ENCODE data around the gene ALG14. TPM values are rescaled to one million over a fixed set of nuclear protein-coding genes. Genes with fewer than 3 reads are reported as not detected.

Gene ALG14
- total RNA-seq, 1 experiment from 2014 or later = 5.7 TPM

DNA sequence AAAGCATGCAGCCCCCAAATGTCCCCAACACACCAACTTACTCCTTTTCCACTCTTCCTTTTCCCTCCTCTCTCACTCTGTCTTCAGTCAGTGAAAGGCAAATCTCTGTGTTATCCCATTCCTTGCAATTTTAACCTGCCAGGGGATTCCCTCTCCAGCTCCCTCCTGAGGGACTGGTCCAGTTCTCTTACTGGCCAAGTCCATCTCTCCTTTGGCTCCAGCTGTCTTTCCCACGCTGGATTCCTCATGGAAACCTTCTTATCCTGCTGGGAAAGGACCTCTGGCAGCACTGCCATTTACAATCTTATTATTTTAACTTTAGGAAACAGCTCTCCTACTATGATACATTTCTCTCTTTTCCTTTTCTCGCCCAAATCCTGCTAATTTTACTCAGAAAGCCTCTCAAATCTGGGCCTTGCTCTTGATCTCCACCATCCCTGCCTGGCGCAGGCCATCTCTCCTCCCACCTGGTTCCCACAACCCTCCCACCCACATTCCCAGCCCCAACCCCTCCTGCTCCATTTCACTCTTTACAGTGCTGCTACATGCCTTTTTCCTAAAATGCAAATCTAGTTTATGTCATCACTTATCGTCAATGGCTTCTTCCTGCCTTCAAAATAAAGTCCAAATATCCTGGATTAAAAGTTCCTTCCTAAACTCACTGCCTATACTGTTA lies 73.2 kb downstream of the ALG14 start:
- Histone ChIP-seq H3K4me3 (replicated peaks in 1 of 2; ENCODE audit: low read depth in 1 of 2, low read length in 2 of 2) (no peak overlapping the region), H3K9me2 (ENCODE audit: insufficient read depth) (no peaks in the 10 kb centered on the region), H2AFZ (ENCODE audit: low read depth, low read length, poor library complexity, severe bottlenecking) (no peak overlapping the region), H3K36me3 (ENCODE audit: control insufficient read depth in 1 of 2, insufficient read depth in 2 of 2, low read length in 2 of 2) (no peaks in the 10 kb centered on the region), H3K9me3 (ENCODE audit: control insufficient read depth in 1 of 2, insufficient read depth in 1 of 2, low read depth in 1 of 2, low read length in 2 of 2) (no peaks in the 10 kb centered on the region), H3K9ac (ENCODE audit: low read length) (no peak overlapping the region), H4K20me1 (ENCODE audit: insufficient read depth) (no peaks in the 10 kb centered on the region), H3K27me3 (ENCODE audit: insufficient read depth, low read length) (no peaks in the 10 kb centered on the region), H3K79me2 (ENCODE audit: insufficient read depth, low read length) (no peaks in the 10 kb centered on the region), H3K4me2 (ENCODE audit: low read length) (no peak overlapping the region), H3K4me1 (ENCODE audit: control insufficient read depth in 1 of 2, insufficient read depth in 2 of 2, low read length in 2 of 2) (peaks cover 3 to 18% of the 10 kb centered on the region in 2 experiments; a peak in 3 of 4 replicates), H3K27ac (ENCODE audit: low read depth, low read length) (no peak overlapping the region)
- ChIA-PET CTCF (no interaction called here), RAD21 (ENCODE audit: low non-redundant PET in 1 of 2, low total read pairs in 2 of 2, uncharacterized antibody in 2 of 2, unreplicated experiment in 2 of 2) (no interaction called here), POLR2A (no interaction called here)
- BruUV-seq (replicated peaks) = no TSS peak
- no peak for DNase-seq (ENCODE audit: low read depth, low spot score)
- intact Hi-C loops (cut with micrococcal nuclease) = no loop called here
- no peak for ATAC-seq
- no peak for TF ChIP-seq EZH2phosphoT487 (IDR thresholded peaks at IDR 0.05; ENCODE audit: borderline replicate concordance)

DNA sequence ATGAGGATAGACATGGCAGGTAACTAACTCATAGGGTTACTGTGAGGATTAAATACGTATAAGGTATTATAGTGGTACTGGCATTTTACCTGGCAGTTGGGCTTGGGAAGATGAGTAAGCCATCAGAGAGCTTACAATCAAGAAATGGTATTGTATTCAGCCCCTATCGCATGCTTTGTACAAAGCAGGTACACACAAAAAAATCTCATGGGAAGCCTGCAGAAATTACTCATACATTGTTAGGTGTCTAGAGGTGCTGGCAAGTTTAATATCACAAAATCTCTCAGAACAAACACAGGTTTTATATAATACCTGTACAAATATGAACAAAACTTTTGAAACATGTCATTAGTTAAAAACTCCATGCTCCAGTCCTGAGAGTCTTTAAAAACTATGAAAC lies 74.0 kb downstream of the ALG14 start:
- Histone ChIP-seq H3K9me2 (ENCODE audit: insufficient read depth) (no peaks in the 10 kb centered on the region), H3K9ac (ENCODE audit: low read length) (no peak overlapping the region), H3K4me3 (replicated peaks in 1 of 2; ENCODE audit: low read depth in 1 of 2, low read length in 2 of 2) (no peak overlapping the region), H2AFZ (ENCODE audit: low read depth, low read length, poor library complexity, severe bottlenecking) (no peak overlapping the region), H3K27ac (ENCODE audit: low read depth, low read length) (no peak overlapping the region), H3K4me1 (ENCODE audit: control insufficient read depth in 1 of 2, insufficient read depth in 2 of 2, low read length in 2 of 2) (peaks cover 3 to 11% of the 10 kb centered on the region in 2 experiments; a peak in 3 of 4 replicates), H3K79me2 (ENCODE audit: insufficient read depth, low read length) (no peaks in the 10 kb centered on the region), H3K36me3 (ENCODE audit: control insufficient read depth in 1 of 2, insufficient read depth in 2 of 2, low read length in 2 of 2) (no peaks in the 10 kb centered on the region), H3K27me3 (ENCODE audit: insufficient read depth, low read length) (no peaks in the 10 kb centered on the region), H3K9me3 (ENCODE audit: control insufficient read depth in 1 of 2, insufficient read depth in 1 of 2, low read depth in 1 of 2, low read length in 2 of 2) (no peaks in the 10 kb centered on the region), H4K20me1 (ENCODE audit: insufficient read depth) (no peaks in the 10 kb centered on the region), H3K4me2 (ENCODE audit: low read length) (no peak overlapping the region)
- TF ChIP-seq, protein P1, sequence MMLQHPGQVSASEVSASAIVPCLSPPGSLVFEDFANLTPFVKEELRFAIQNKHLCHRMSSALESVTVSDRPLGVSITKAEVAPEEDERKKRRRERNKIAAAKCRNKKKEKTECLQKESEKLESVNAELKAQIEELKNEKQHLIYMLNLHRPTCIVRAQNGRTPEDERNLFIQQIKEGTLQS (IDR thresholded peaks at IDR 0.05) = no peak
- TF ChIP-seq, protein P2, sequence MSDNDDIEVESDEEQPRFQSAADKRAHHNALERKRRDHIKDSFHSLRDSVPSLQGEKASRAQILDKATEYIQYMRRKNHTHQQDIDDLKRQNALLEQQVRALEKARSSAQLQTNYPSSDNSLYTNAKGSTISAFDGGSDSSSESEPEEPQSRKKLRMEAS (IDR thresholded peaks at IDR 0.05) = no peak
- TF ChIP-seq POLR2AphosphoS5 (IDR thresholded peaks at IDR 0.05; ENCODE audit: low read depth, low read length) (no peak), ZFX (IDR thresholded peaks at IDR 0.05) (no peak), YY1 (IDR thresholded peaks at IDR 0.05; ENCODE audit: extremely low read depth, insufficient replicate concordance, low read depth, low read length) (no peak), EZH2 (IDR thresholded peaks at IDR 0.05) (no peak)
- intact Hi-C loops (cut with micrococcal nuclease) = no loop called here
- RAD21 ChIA-PET (ENCODE audit: low non-redundant PET in 1 of 2, low total read pairs in 2 of 2, uncharacterized antibody in 2 of 2, unreplicated experiment in 2 of 2) = no interaction called here
- BruUV-seq (replicated peaks) = no TSS peak
- ATAC-seq (no peak), DNase-seq (ENCODE audit: low read depth, low spot score) (no peak)
- CTCF ChIA-PET = no interaction called here
- POLR2A ChIA-PET = no interaction called here

Data from HCT116 (cell line).